ENCODE measurements around the gene MATCAP1. TPM values are rescaled to one million over a fixed set of nuclear protein-coding genes. Genes with fewer than 3 reads are reported as not detected.

MATCAP1 gene
- total and polyA plus RNA-seq, 2 of the 8 experiments (the other 6 are each of a cell fraction or from before 2014, with no cell fraction given), result 22.9 to 27.5 TPM

DNA sequence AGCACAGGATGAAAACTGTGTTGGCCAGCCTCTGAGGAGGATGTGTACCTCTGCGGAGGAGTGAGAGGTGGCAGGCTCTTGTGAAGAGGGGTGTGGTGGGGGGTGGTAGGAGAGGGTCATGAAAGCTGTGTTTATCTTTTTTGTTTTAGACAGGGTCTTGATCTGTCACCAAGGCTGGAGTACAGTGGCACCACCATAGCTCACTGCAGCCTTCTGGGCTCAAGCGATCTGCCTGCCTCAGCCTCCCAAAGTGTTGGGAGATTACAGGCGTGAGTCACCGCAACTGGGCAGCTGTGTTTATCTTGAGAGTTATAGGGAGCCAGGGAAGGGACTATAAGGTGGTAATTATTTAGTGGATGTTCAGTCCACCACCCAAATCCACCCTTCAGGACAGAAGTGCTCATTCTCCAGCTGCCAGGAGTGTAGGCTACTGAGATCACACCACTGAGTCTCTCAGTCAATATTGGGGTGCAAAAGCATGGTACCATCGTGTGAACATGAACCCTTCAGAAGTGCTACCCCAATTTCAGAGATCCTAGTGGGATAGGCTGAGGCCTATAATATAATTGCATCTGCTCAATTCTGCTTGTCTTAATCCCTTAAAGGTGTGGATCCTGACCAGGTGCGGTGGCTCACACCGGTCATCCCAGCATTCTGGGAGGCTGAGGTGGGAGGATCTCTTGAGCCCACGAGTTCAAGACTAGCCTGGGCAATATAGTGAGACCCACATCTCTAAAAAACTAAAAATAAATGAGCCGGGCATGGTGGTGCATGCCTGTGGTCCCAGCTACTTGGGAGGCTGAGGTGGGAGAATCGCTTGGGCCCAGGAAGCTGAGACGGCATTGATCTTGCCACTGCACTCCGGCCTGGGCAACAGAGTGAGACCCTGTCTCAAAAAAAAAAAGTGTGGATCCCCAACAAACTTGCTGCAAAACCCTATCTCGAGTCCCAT lies 7.0 kb upstream of the MATCAP1 start:
- H3K79me2 ChIP-seq (ENCODE audit: control insufficient read depth in 1 of 2, insufficient read depth in 2 of 2, low read length in 2 of 2), result peaks cover 8 to 17% of the 10 kb centered on the region in 2 experiments
- H3K27ac ChIP-seq (ENCODE audit: low read depth, low read length), result no peak overlapping the region
- H4K8ac ChIP-seq (ENCODE audit: extremely low read depth, insufficient read depth, low read length), result peak overlapping the region; percentile 12; the same call in 1 of the 2 replicates
- no peak overlapping the region for H2BK120ac ChIP-seq (replicated peaks; ENCODE audit: low read depth, low read length)
- no peak overlapping the region for H3K14ac ChIP-seq (ENCODE audit: insufficient read length)
- no peak overlapping the region for H3K18ac ChIP-seq (ENCODE audit: extremely low read depth, low read length)
- H4K5ac ChIP-seq (ENCODE audit: insufficient read length, low read depth, low read length), result no peak overlapping the region
- peaks cover 7% of the 10 kb centered on the region for H3K23me2 ChIP-seq (ENCODE audit: low read depth, low read length)
- ChIA-PET CTCF (ENCODE audit: partially characterized antibody) (interaction anchor here (1.2 to 9.3 kb wide), 4 partner anchors 9 to 230 kb away, joined by 3 to 151 read pairs (median 42); partner anchors contain the start of genes CES3, ELMO3 and NOL3), POLR2A (ENCODE audit: partially characterized antibody) (interaction anchor here (0.7 to 1.3 kb wide), 4 partner anchors 7 to 54 kb away, joined by 3 to 4 read pairs (median 3); partner anchors contain the start of gene ELMO3)
- H3K4me3 ChIP-seq (ENCODE audit: extremely low read depth in 1 of 4, insufficient read depth in 2 of 4, low read depth in 3 of 4, low read length in 4 of 4), result no peak overlapping the region
- no peak overlapping the region for H3K23ac ChIP-seq (ENCODE audit: insufficient read length)
- 0 out of 2 replicates have a peak overlapping the region, but pooled peaks have one; percentile 61 for H2BK20ac ChIP-seq (ENCODE audit: low read length)
- no peak overlapping the region for H3K9ac ChIP-seq (replicated peaks in 1 of 4; ENCODE audit: extremely low read depth in 1 of 4, low read depth in 3 of 4, low read length in 3 of 4)
- no peak overlapping the region for H2AFZ ChIP-seq (ENCODE audit: low read length)
- H3K79me1 ChIP-seq (ENCODE audit: low read depth, low read length), result peaks cover 10% of the 10 kb centered on the region
- H4K91ac ChIP-seq (replicated peaks; ENCODE audit: insufficient read length, low read length), result no peak overlapping the region
- no peak overlapping the region for H3K56ac ChIP-seq (replicated peaks; ENCODE audit: insufficient read length, low read depth, low read length)
- DNase-seq (ENCODE audit: low read depth in 1 of 2, low spot score in 2 of 2) (no peak), FAIRE-seq (no peak)
- peak overlapping the region in 1 of 2 experiments; percentile 93; a peak in 1 of 4 replicates for H3K4me2 ChIP-seq (ENCODE audit: insufficient read depth in 1 of 2, low read depth in 2 of 2, low read length in 2 of 2)
- 91% methylated on average over 13 of the region's 13 CpGs; no CpG with 5 or more reads in 1 of the 2 experiments for WGBS, 2 experiments (ENCODE audit: extremely low coverage in 1 of 2, insufficient coverage in 1 of 2, insufficient read length in 1 of 2, insufficient replicate concordance in 2 of 2, low coverage in 1 of 2, low lambda C conversion rate in 2 of 2, missing lambda C conversion rate in 1 of 2)
- H2BK12ac ChIP-seq (ENCODE audit: low read depth, low read length), result peak overlapping the region; percentile 70; the same call in 1 of the 2 replicates
- TF ChIP-seq CBX8 (IDR thresholded peaks at IDR 0.05; ENCODE audit: borderline replicate concordance, low read depth, low read length) (no peak), ZNF274 (IDR thresholded peaks at IDR 0.05; ENCODE audit: borderline replicate concordance, extremely low read depth, low read length) (no peak), MAFK (IDR thresholded peaks at IDR 0.05; ENCODE audit: low read depth, low read length) (no peak), JUN (IDR thresholded peaks at IDR 0.05; ENCODE audit: low read depth, low read length) (no peak), POLR2A (IDR thresholded peaks at IDR 0.05; ENCODE audit: control extremely low read depth in 1 of 2, low read depth in 2 of 2, low read length in 2 of 2) (no peak), SUZ12 (IDR thresholded peaks at IDR 0.05; ENCODE audit: low read length) (no peak), SP1 (IDR thresholded peaks at IDR 0.05; ENCODE audit: low read depth, low read length) (no peak), ASH2L (IDR thresholded peaks at IDR 0.05; ENCODE audit: low read length) (no peak), TEAD4 (IDR thresholded peaks at IDR 0.05; ENCODE audit: low read depth, low read length) (no peak)
- peaks cover 4 to 21% of the 10 kb centered on the region in 2 experiments for H4K20me1 ChIP-seq (replicated peaks in 1 of 2; ENCODE audit: control insufficient read depth in 1 of 2, insufficient read depth in 2 of 2, low read length in 2 of 2)
- no peaks in the 10 kb centered on the region for H3K9me3 ChIP-seq (ENCODE audit: insufficient read depth in 2 of 2, low read depth in 1 of 2, low read length in 1 of 2)
- no peak overlapping the region for H2BK5ac ChIP-seq (ENCODE audit: low read depth, low read length)
- H3K4me1 ChIP-seq (replicated peaks in 1 of 4; ENCODE audit: control insufficient read depth in 3 of 4, insufficient read depth in 4 of 4, low read length in 3 of 4), result peaks cover 0 to 14% (median 2%) of the 10 kb centered on the region in 4 experiments; a peak in 4 of 7 replicates
- H2BK15ac ChIP-seq (ENCODE audit: low read length), result 0 out of 2 replicates have a peak overlapping the region, but pooled peaks have one; percentile 12
- H2AK5ac ChIP-seq (ENCODE audit: low read depth, low read length), result no peak overlapping the region
- peaks cover 6 to 21% (median 14%) of the 10 kb centered on the region in 4 experiments; a peak in 6 of 8 replicates for H3K36me3 ChIP-seq (ENCODE audit: control insufficient read depth in 2 of 4, insufficient read depth in 4 of 4, low read length in 3 of 4)
- H3K4ac ChIP-seq (replicated peaks; ENCODE audit: insufficient read length, low read depth, low read length), result no peak overlapping the region
- H3K27me3 ChIP-seq (replicated peaks in 1 of 4; ENCODE audit: control insufficient read depth in 3 of 4, extremely low read depth in 1 of 4, insufficient read depth in 3 of 4, low read length in 3 of 4), result peaks cover 0 to 14% (median 7%) of the 10 kb centered on the region in 4 experiments; a peak in 5 of 7 replicates
